ENCODE measurements around the gene HNRNPA1.
"Not testable (repeated sequence)": the region's sequence is repeated elsewhere in the genome, so short reads cannot be mapped to it uniquely, and the experiment has no call there.

Gene HNRNPA1

GRCh38 chr12:54311051-54311450 is 30.5 kb downstream of the HNRNPA1 start:
- Histone ChIP-seq H3K9ac (ENCODE audit: insufficient read length) (no peak overlapping the region), H3K36me3 (ENCODE audit: insufficient read depth, low read length) (no peaks in the 10 kb centered on the region), H3K4me3 (no peak overlapping the region), H3K27ac (no peak overlapping the region), H3K9me3 (ENCODE audit: low read depth, low read length) (no peaks in the 10 kb centered on the region)
- TF ChIP-seq EZH2 (IDR thresholded peaks at IDR 0.05) (no peak), FOXP2 (optimal IDR thresholded peaks at IDR 0.05; ENCODE audit: control extremely low read depth, extremely low read length, insufficient read depth) (no peak), POLR2AphosphoS5 (IDR thresholded peaks at IDR 0.05; ENCODE audit: borderline replicate concordance, low read depth, low read length) (no peak)
- no peak for DNase-seq (ENCODE audit: low read depth, low spot score)

GRCh38 chr12:54312309-54312708 is 31.8 kb downstream of the HNRNPA1 start:
- not testable (repeated sequence) for H3K36me3 ChIP-seq (ENCODE audit: insufficient read depth, low read length); H3K4me3 ChIP-seq; DNase-seq (ENCODE audit: low read depth, low spot score); H3K9ac ChIP-seq (ENCODE audit: insufficient read length); H3K27ac ChIP-seq; H3K9me3 ChIP-seq (ENCODE audit: low read depth, low read length)

GRCh38 chr12:54321363-54321762 is 40.8 kb downstream of the HNRNPA1 start:
- no peak for TF ChIP-seq FOXP2 (optimal IDR thresholded peaks at IDR 0.05; ENCODE audit: control extremely low read depth, extremely low read length, insufficient read depth)
- no peak for TF ChIP-seq POLR2AphosphoS5 (IDR thresholded peaks at IDR 0.05; ENCODE audit: borderline replicate concordance, low read depth, low read length)
- no peak for TF ChIP-seq EZH2 (IDR thresholded peaks at IDR 0.05)
- Histone ChIP-seq H3K4me3 (no peak overlapping the region), H3K9ac (ENCODE audit: insufficient read length) (no peak overlapping the region), H3K27ac (no peak overlapping the region), H3K9me3 (ENCODE audit: low read depth, low read length) (no peaks in the 10 kb centered on the region), H3K36me3 (ENCODE audit: insufficient read depth, low read length) (no peaks in the 10 kb centered on the region)
- no peak for DNase-seq (ENCODE audit: low read depth, low spot score)

GRCh38 chr12:54324617-54325441 is 44.3 kb downstream of the HNRNPA1 start, which contains the start of gene COPZ1:
Gene COPZ1 (plus strand): TSS chr12:54325131. CDS start chr12:54325164, 33 bp downstream.
- Histone ChIP-seq H3K27ac (peak within 1 kb of the TSS; percentile 78), H3K4me3 (peak within 1 kb of the TSS; percentile 85), H3K9me3 (ENCODE audit: low read depth, low read length) (no peaks in the 10 kb centered on the region), H3K9ac (ENCODE audit: insufficient read length) (peak within 1 kb of the TSS; percentile 81), H3K36me3 (ENCODE audit: insufficient read depth, low read length) (no peaks in the 10 kb centered on the region)
- TF ChIP-seq POLR2AphosphoS5 (IDR thresholded peaks at IDR 0.05; ENCODE audit: borderline replicate concordance, low read depth, low read length) (peak; percentile 83), EZH2 (IDR thresholded peaks at IDR 0.05) (no peak), FOXP2 (optimal IDR thresholded peaks at IDR 0.05; ENCODE audit: control extremely low read depth, extremely low read length, insufficient read depth) (no peak)
- peak; percentile 99 for DNase-seq (ENCODE audit: low read depth, low spot score)

GRCh38 chr12:54325442-54326109 is 45.0 kb downstream of the HNRNPA1 start:
- Histone ChIP-seq H3K27ac (peak overlapping the region; percentile 29; the same call in 1 of the 2 replicates), H3K4me3 (peak overlapping the region; percentile 85), H3K9ac (ENCODE audit: insufficient read length) (peak overlapping the region; percentile 81)
- H3K36me3 ChIP-seq (ENCODE audit: insufficient read depth, low read length); DNase-seq (ENCODE audit: low read depth, low spot score); H3K9me3 ChIP-seq (ENCODE audit: low read depth, low read length): not testable (repeated sequence)

GRCh38 chr12:54328595-54329337 is 48.2 kb downstream of the HNRNPA1 start:
- TF ChIP-seq EZH2 (IDR thresholded peaks at IDR 0.05) (no peak), POLR2AphosphoS5 (IDR thresholded peaks at IDR 0.05; ENCODE audit: borderline replicate concordance, low read depth, low read length) (no peak), FOXP2 (optimal IDR thresholded peaks at IDR 0.05; ENCODE audit: control extremely low read depth, extremely low read length, insufficient read depth) (no peak)
- H3K27ac ChIP-seq: peak overlapping the region; percentile 23
- H3K36me3 ChIP-seq (ENCODE audit: insufficient read depth, low read length): no peaks in the 10 kb centered on the region
- no peak for DNase-seq (ENCODE audit: low read depth, low spot score)
- H3K9me3 ChIP-seq (ENCODE audit: low read depth, low read length): no peaks in the 10 kb centered on the region
- H3K4me3 ChIP-seq: no peak overlapping the region
- peak overlapping the region; percentile 37 for H3K9ac ChIP-seq (ENCODE audit: insufficient read length)

GRCh38 chr12:54329759-54330158 is 49.2 kb downstream of the HNRNPA1 start:
- Histone ChIP-seq H3K27ac (peak overlapping the region; percentile 26; the same call in 1 of the 2 replicates), H3K9ac (ENCODE audit: insufficient read length) (no peak overlapping the region), H3K9me3 (ENCODE audit: low read depth, low read length) (no peaks in the 10 kb centered on the region), H3K36me3 (ENCODE audit: insufficient read depth, low read length) (no peaks in the 10 kb centered on the region), H3K4me3 (no peak overlapping the region)
- DNase-seq (ENCODE audit: low read depth, low spot score): no peak
- TF ChIP-seq EZH2 (IDR thresholded peaks at IDR 0.05): no peak
- TF ChIP-seq FOXP2 (optimal IDR thresholded peaks at IDR 0.05; ENCODE audit: control extremely low read depth, extremely low read length, insufficient read depth): no peak
- TF ChIP-seq POLR2AphosphoS5 (IDR thresholded peaks at IDR 0.05; ENCODE audit: borderline replicate concordance, low read depth, low read length): no peak

- H3K9me3 ChIP-seq (ENCODE audit: low read depth, low read length): no peaks in the 10 kb centered on the region
- DNase-seq (ENCODE audit: low read depth, low spot score): no peak
- TF ChIP-seq FOXP2 (optimal IDR thresholded peaks at IDR 0.05; ENCODE audit: control extremely low read depth, extremely low read length, insufficient read depth): no peak
- no peak for TF ChIP-seq POLR2AphosphoS5 (IDR thresholded peaks at IDR 0.05; ENCODE audit: borderline replicate concordance, low read depth, low read length)
- TF ChIP-seq EZH2 (IDR thresholded peaks at IDR 0.05): no peak
- no peaks in the 10 kb centered on the region for H3K36me3 ChIP-seq (ENCODE audit: insufficient read depth, low read length)
- no peak overlapping the region for H3K9ac ChIP-seq (ENCODE audit: insufficient read length)
- H3K27ac ChIP-seq: no peak overlapping the region
- H3K4me3 ChIP-seq: no peak overlapping the region
Measured at GRCh38 chr12:54330442-54330841, 49.9 kb downstream of the HNRNPA1 start.

Measured in SK-N-MC (cell line).